KG1 (cell line): ENCODE measurements around the gene SNX22.

Experiments used
- DNase-seq: peaks from one replicate; lab custom pipeline; 2025; lab: John Stamatoyannopoulos, UW

Gene SNX22

DNA sequence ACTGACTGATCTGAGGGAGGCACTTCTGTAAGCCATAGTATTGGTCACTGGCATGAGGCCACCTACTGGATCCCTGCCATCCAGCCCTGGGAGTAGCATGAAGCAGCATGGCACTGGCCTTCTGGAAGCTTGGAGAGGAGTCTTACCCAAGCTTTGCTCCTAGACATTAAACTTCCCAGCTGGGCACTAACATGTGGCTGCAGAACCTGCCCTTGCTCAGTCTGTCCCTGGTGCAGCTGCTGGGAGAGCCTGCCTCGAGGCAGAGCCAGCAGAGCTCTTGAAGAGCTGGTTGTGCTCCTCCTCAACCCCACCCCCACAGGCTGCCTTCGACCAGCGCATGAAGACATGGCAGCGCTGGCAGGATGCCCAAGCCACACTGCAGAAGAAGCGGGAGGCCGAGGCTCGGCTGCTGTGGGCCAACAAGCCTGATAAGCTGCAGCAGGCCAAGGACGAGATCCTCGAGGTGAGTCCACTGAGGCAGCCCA is 17.1 kb upstream of the SNX22 start:
- no peak for DNase-seq

DNA sequence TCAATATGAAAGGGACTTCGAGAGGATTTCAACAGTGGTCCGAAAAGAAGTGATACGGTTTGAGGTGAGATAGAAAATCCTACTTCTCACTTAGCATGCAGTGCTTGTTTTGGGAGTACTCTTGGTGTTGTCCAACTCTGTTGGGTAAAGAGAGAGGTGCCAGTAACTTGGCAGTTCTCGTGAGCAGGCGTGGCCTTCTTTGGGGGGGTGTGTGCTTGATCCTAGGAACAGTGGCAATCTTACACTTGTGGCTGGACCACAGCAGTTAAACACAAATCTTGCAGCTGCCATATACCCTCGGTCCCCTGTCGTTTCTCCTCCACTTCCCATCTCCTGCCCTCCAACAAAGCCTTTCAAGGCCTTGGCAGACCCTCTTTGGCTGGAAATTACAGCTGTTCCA is 15.2 kb upstream of the SNX22 start:
- no peak for DNase-seq

DNA sequence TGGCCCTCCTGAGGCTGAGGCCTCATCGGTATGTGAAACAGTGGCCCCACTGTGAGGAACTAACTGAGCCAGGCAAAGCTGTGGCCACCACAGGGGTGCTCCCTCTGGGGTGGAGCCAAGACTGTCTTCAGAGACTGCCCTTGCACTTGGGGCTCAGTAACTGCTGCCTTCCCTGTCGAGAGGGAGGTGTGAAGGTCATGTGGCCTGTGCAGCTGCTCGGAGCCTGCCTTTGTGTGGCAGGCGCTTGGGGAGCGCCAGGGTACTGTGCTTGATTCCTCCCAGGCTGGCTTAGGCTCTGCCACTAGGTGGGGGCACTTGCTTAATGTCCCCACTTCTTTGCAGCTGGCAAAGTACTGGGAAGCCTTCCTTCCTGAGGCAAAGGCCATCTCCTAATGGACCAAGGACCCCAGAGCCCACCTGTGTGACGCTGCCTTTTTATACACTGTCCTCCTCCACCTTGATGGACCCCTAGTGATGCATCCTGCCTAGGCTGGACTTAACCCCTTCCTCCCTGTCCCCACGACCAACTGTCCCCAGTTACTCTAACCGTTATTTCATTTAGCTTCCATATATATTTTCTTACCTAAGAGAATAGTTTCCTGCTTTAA is 14.2 kb upstream of the SNX22 start:
- no peak for DNase-seq

DNA sequence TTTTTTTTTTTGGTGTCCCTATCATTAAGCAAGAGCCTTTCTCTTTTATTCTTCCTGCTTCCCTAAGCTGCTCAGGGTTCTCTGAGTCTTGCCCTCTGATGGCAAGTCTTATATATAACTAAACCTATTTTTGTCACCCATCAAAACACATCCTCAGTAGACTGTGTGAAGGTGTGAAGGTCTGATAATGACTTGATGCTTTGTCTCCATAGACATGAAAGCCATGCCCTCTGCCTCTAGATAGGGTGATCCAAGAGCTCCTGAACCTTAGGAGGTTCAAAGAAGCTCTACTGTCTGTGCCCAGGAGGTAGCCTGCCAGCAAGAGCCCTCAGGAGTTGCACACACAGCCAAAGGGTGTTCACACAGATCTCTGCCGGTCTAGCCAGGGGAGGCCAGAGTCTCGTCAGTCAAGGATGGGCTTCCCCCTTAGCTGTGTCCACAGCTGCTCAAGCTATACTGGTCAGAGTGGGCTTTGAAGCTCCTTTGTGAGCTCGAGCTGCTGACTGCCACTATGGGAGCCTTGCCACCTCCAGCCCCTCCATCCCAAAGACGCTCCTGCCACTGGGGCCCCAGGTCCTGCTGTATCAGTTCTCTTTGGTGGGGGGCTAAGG is 13.1 kb upstream of the SNX22 start:
- DNase-seq = no peak

DNA sequence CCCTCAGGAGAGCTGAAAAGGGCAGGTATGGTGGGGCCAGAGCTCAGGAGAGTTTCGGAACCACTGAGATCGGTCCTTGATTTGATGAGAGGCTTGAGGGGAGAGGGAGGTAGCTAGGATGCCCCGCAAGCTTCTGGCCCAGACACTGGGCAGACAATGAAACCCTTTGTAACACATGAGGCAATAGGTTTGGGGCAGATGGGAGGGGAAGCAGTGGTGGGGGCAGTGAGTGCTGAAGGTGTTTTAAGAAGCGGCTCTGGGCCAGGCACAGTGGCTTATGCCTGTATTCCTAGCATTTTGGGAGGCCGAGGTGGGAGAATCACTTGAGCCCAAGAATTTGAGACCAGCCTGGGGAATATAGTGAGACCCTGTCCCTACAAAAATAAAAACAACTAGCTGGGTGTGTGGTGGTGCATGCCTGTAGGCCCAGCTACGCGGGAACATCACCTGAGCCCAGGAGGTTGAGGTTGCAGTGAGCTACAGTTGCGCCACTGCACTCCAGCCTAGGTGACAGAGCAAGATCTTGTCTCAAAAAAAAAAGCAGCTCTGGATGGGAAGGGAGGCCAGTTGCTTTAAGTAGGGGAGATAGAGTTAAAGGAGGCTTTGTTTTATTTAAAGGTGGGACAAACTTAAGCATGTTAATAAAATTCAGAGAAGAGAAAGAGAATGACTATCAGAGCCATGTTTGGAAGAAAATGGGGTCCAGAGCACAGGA is 9.6 kb upstream of the SNX22 start:
- no peak for DNase-seq

DNA sequence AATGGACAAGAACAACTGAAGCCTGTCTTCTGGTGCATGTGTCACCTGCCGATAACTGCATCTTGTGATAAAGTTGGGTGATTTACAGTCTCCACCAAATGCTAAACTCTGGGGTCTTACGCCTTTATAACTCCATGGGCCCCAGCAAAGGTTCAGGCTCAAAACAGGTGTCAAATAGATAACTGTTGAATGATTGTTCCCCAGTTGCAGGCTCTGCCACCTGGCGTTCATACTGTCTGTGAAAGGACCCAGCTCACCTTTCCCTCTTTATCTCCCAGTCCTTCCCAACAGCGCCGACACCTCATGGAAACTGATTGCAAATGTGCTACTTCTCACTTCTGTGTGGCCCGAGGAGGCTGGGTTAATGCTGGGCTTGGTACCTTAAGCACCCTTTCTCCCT is 8.3 kb upstream of the SNX22 start:
- DNase-seq = no peak

DNA sequence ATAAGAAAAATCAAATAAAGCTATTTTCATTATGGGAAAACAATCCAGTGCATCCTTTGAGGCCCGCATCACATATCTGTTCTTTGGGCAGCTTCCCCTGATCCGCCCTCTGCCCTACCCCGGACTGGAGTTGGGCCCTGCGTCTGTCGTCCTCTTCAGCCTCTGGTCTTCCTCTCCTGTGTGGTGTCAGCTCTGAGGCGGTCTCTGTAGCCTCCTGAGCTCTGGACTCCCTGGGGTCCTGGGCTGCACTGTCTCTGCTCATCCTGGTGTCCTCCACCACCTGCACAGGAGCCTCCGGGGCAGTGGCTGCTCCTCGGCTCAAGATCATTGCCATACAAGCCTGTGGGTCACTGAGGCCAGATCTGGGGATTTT is 7.4 kb upstream of the SNX22 start:
- DNase-seq = no peak

DNA sequence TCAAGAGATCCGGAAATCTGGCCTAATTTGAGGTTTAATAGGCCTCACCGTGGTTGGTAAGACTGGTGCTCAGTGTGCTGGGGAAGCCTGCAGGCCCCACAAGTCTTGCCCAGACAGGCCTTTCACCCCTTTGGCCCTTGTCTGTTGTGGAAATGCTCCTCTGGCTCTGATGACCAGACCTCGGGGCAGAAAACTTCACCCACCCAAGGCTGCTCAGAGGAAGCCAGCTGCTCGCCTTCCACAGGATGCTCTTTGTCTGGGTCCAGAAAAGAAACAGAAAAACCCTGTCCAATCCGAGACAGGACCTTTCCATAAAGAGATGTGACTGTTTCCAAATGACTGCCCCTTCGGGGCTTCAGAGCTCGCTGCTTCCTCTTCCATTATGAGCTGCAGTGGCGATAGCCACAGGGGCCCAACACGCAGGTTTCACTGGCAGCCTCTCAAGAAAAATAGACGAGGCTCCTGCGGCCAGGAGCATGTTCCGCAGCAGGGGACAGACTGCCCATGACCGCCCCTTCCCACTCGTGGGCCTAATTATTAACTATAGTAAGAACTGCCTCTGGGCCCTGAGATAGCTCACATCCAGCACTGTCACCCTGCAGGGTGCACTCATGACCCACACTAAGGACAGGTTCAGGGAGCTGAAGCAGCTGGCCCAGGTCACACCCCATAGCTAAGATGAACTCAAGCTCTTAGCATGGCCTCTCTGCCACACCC is 6.8 kb upstream of the SNX22 start:
- DNase-seq = no peak

DNA sequence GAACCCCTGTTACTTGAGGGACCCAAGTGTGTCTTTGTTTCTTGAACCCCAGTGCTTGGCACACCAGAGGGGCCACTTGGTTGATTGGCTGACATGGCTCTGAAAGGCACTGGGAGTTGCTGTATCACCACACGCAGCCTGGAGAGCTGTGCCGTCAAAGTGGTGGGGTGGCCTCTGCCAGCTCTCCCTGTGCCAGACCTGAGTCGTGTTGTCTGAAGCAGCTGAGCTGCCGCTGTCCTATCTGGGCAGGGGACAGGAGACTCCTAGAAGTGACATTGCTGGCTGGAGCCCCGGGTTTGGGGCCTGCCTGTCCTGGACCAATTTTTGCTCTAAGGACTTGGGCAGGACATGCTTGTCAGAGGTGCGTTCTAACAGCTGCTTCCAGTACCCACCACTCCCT is 5.5 kb upstream of the SNX22 start:
- no peak for DNase-seq

DNA sequence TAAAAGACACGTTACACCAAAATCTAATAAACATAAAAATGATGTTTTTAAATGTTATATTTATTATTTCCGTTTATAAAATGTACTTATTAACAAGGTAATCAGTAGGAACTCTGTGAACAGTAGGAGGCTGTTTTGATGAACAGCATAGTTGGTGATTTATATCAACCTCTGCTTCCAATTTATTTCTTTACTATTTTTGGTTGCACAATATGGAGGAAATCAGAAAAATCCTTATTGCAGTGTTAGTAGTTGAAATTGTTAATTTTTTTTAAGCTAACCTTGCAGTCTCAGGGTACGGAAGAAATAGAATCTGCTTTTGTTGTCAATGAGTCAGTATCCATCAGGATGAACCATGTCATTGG is 5.0 kb upstream of the SNX22 start:
- DNase-seq = no peak

DNA sequence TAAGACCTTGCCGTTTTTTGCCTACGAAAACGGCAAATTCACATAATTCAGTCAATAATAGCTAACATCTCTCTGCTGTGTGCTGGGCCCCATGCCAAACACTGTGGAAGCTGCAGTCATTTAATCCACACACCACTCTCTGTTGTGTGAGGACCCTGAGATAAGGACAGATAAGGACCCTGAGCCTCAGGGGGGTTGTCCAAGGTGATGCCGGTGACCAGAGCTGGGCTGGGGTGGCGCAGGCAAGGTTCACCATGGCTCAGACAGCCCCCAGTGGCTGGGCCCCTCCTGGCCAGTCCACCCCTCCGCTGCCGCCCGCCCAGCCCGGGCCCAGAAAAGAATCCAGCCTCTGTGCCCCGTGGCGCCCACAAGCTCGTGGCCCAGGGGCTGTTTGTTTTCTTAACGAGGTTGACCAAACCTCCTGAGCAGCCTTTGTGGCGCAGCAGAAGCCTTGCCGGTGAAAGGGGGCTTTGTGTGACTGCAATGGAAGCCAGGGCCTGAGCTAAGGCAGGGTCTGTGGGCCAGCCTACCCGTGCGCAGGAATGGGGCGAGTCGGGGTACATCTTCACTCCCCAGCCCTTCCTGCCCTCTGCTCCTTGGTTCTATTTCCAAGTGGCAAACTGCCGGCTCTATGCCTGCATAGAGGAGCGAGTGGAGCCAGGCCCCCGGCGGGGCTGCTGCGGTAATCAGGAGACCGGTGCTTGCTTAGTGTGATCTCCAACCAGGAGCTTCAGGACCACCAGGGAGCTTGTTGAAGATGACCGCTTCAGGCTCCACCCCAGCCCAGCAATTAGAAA is 4.4 kb upstream of the SNX22 start:
- no peak for DNase-seq

DNA sequence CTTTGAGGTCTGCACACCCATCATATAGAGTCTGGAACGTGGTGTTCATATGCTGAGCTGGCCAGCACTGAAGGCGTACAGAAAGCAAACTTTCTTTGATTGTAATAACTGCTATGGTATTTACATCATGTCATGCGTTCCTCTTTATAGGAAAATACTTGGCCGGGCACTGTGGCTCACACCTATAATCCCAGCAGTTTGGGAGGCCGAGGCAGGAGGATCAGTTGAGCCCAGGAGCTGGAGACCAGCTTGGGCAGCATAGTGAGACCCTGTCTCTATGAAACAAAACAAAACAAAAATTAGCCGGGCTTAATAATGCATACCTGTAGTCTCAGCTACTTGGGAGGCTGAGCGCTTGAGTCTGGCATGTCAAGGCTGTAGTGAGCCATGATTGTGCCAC is 3.4 kb upstream of the SNX22 start:
- no peak for DNase-seq

DNA sequence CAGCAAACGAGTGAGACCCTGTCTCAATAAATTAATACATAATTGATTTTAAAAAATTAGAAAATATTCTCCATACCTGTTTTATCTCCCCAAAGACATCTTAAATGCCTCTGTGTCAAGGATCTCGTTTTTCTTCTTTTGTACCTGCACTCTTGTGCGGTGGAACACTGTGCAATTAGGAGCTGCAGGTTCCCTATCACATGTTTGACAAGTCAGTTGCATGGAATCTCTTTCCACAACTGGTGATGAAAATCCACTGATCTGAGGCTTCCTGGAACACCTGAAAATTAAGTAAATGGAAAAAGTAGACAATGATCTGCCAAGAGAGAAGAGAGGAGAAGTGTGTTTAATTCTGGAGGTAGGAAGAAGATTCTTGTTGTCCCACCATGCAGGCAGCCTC is 3.0 kb upstream of the SNX22 start:
- DNase-seq = no peak

DNA sequence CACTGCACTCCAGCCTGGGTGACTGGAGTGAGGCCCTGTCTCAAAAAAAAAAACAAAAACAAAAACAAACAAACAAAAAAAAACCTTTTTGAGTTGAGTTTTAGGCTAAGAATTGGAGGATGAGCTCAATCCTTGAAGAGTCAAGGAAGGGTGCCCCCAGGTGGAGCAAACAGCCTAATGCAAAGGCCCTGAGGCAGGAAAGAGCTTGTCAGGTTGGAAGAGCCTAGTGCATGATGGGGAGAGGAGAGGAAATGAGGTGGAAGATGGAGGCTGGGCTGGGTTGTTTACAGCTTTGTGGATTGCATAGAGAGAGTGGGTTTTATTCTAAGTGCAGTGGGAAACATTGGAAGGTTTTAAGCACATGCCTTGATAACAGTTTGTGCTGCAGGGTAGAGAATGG is 2.1 kb upstream of the SNX22 start:
- no peak for DNase-seq

DNA sequence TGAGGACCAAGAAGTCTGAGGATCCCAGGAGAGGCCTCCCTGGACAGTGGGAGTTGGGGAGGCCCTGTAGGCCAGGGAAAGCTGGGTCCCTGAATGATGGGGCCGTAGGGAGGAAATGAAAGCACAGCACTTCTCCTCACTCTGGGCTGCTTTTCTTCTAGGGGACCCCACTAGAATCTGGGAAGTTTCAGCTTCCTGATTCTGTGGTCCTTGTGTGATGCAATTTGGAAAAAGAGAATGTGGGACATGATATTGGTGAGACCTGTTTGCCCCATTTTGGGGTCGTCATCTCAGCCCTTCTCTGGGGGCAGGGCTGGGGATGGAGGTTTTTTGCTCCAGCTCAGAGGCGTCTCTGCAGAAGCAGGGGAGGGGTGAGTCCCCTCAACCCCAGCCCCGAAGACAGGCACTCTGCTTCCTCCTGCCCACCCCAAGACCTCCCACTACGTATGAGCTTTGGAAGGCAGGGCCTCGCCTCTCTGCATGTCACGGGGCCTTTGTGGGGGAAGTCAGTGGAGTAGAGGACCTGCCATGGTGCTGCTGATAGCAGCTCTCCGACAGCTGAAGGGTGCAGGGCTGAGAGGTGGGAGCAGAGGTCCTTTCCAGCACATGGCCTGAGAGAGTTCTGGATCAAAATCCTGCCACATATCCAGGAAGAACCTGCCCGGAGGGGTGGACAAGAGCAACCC is 1.5 kb upstream of the SNX22 start:
- DNase-seq = no peak

DNA sequence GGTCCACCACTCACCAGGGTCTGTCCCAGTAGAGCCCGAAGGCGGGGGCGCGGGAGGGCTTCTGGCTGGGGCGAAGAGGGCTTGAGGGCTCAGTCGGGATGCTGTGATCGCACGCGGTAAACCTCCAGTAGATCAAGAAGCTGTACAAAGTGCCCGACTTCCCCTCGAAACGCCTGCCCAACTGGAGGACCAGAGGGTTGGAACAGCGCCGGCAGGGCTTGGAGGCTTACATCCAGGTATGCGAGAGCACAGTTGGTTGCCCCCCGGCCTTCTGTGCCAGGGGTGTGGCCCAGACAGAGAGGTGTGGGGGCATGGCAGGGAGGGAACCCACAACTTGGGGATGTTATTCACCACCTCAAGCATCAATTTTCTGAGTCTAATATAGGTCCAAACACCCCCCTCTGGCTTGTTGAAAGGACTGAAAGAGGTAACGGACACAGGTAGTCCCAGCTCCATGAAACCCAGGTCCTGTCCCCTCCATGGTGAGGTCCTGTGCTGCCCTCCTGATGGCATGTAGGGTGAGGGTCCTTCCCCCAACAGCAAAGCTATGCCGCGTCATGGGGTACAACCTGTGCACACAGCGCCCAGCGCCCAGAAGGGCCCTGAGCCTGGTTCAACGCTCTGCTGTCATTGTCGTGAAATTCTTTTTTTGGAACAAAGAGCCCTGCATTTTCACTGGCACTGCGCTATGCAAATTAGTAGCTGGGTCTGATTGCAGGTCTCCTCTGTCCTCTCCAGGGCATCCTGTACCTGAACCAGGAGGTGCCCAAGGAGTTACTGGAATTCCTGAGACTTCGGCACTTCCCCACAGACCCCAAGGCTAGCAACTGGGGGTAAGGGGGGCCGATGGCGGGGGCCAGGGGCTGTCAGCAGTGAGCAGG is 1.2 kb downstream of the SNX22 start:
- DNase-seq = no peak

DNA sequence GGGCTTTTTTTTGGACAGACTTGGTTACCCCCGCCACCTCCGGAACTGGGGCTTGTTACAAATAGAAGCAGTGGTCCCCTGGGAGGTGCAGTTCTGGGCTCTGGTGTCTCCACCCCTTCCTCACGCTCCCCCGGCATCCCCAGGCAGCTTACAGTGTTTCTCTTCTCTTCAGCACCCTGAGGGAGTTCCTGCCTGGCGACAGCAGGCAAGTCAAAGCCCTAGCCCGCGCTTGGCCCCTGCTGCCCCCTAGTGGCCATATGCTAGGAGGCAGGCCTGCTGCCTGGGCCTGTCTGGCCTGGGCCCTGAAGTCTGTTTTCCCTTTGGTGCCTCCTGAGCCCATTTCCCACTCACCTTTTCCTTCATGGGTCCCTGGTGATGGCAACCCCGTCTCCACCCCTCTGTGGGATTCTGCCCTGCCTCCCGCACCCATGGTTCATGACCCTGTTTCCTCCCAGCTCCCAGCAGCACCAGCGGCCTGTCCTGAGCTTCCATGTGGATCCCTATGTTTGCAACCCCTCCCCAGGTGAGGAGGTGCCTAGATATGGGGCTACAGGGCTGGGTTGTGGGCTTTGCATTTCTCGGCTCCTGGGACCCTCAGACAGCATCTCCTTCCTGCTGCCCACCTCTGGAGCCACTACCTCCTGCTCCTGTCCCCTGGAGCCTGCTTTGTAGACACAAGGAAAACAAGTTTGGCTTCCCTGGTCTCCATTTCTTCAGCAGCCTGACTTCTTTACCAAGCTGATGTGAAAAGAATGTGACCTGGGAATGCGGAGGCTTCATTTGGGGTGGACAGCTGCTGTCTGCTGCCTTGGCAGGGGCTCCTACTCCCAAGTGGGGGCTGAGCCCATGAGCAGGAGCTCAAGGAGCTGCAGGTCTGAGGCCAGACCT is 2.2 kb downstream of the SNX22 start:
- peak; percentile 84 for DNase-seq

DNA sequence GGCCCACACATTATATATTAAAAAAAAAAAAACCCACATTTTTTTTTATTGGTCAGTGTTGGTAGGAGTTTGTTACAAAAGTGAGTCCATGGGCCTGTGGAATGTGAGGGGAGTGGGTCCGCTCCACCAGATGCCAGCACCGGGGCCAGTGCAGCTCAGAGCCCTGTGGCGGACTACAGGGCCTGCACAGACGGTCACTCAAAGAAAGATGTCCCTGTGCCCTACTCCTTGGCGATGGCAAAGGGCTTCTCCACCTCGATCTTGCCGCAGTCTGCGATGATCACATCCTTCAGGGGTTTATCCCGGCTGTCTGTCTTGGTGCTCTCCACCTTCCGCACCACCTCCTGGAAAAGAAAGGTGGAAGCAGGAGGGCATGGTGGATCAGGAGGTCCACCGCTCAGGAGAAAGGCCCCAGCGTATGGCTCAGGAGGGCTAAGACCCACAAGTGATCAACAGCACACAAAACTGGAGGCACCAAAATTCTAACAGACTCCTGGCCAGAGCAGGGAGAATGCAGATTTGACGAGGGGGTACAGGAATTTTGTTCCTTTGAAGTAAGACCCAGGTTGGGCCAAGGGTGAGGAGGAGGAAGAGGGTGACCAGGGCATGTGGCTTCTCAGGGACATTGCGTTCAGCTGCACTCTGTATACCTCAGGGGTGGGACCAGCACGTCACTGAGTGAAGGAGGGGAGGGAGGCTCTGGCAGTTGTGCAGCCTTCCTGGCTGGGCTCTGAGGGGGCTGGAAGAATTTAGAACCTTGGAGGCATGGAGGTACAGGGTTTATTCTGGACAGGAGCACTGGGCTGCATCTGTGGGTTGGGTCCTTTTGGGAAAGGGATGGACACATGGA is 4.5 kb downstream of the SNX22 start:
- no peak for DNase-seq
